HG02938 (cell line): ENCODE data around the gene RNF114.
"Not testable (repeated sequence)": the region's sequence is repeated elsewhere in the genome, so short reads cannot be mapped to it uniquely, and the experiment has no call there.

Source experiments
- ATAC-seq: cut with Tn5 transposase; IDR thresholded peaks from one replicate; pipeline ENCODE4 v1.9.1; 2021; ENCODE audit warnings: mild to moderate bottlenecking, moderate library complexity; ENCODE audit not compliant: unreplicated experiment

Gene RNF114

DNA sequence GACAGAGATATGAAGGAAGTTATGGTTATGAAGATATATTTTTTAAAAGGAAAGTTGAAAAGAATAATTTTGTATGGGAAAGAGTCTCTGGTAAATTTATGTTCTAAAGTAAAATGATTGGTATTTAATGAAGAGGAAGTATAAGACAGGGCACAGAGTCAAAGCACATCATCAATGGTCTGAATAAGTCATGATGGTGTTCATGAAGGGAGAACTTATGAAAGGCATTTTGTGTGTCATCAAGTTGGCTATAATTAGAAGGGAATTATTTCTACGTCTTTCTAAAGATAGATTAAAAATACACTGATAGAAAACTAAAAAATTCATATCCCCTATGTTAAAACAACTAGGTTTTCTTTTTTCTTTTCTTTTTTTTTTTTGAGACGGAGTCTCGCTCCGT is 25.2 kb downstream of the RNF114 start:
- ATAC-seq: no peak

DNA sequence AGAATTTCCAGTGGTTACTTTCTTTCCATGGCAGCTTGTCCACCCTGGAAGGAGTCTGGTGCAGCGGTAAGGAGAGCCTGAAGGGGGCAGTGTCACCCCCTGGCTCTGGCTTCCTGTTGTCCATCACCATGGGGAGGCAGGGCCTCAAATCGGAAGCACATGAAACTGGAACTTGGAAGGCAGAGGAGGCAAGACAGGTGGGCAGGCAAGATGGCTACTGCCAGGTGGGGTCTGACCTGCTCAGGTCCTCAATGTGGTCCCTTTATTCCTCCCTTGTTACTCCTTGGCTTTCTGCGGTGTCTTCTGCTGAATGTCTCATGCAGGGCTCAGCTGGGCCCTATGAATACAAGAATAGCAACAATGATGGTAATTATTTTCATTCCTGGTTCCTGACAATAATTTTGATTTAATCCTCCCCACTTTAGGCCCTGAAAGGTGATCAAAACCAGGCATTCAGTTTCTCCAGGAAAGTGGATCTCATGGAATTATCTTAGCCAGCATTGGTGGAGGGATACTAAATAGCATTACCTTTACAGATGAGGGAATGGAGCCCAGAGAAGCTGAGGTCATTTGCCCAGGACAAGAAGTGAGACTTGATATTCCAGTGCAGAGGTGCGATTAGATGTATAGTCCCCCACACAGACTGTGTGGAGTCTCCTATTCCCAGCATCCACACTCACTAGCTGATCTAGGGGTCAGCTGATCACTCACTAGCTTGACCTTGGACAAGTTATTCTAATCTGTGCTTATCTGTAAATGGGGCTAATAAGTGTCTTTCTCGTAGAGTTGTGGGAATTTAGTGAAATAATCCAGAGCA is 29.0 kb downstream of the RNF114 start:
- ATAC-seq: no peak

- ATAC-seq: no peak
Observed at GRCh38 chr20:49965781-49966305, 29.6 kb downstream of the RNF114 start.

GRCh38 chr20:49966861-49967260 is 30.7 kb downstream of the RNF114 start:
- no peak for ATAC-seq

- no peak for ATAC-seq
Observed at GRCh38 chr20:49969234-49969633, 33.0 kb downstream of the RNF114 start.

DNA sequence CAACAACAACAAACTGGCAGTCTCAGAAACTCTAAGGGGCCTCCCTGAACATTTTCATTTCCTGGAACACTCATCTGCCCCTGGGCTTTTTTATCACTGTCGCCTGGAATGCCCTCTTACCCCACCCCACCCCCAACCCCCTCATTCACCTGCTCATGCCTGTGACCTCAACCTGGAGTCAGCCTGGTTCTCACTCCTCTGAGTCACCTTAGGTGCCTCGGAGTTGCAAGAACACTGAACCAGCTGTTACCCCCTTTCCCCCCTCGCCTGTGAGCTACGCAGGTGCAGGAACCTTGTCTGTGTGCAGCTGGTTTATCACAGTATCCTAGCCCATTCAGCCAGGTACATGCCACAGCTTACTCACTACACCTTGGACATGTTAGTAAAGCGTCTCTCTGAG is 33.7 kb downstream of the RNF114 start:
- no peak for ATAC-seq

DNA sequence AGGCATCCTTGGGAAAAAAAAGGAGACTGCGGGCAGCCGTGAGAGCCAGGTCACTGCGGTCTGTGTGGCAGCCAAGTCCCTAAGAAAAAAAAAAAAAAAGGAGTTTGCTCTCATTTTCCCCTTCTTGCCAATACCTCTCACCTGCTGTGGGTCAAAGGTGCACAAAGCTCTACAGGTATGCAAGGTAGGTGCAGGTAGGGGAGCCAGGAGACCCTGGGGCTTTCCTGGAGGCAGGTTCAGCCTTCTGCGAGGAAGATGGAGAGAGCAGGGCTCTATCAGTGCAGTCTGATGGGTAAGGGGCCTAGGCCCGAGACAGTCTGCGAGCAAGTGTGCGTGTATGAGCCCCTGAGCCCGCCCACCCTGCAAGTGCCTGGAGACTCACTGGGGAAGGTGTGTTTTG is 34.3 kb downstream of the RNF114 start:
- no peak for ATAC-seq

GRCh38 chr20:49973981-49974380 is 37.8 kb downstream of the RNF114 start:
- no peak for ATAC-seq

DNA sequence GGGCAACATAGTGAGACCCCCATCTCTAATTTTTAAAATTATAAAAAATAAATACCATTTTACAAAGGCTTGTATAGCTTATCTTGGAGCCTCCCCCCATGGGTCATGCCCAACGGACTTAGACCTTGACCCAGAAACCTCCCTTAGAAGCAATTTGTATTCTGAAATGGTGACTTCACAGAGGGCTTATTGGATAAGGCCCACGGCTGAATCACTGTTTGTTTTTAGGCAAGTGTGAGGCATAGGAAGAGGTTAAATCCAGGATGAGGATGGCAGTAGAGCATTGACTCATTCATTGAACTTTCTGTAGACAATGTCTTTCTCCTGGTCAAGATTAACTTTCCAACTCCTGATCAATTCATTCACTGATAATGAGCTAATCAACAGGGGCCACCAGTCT is 40.3 kb downstream of the RNF114 start:
- ATAC-seq: no peak

DNA sequence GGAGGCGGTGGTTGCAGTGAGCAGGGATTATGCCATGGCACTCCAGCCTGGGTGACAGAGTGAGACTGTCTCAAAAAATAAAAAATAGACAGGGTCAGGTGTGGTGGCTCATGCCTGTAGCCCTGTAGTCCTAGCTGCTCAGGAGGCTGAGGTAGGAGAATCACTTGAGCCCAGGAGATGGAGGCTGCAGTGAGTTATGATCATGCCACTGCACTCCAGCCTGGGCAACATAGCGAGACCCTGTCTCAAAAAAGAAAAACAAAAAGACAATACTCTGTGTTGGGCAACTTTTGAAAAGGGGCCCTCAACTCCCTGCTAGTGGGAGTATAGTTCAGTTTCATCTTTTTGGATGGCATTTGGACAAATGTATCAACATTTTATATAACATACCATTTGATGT is 41.5 kb downstream of the RNF114 start:
- ATAC-seq: not testable (repeated sequence)

GRCh38 chr20:49978685-49979029 is 42.5 kb downstream of the RNF114 start:
- no peak for ATAC-seq

GRCh38 chr20:49979030-49979832 is 43.0 kb downstream of the RNF114 start:
- ATAC-seq: no peak

DNA sequence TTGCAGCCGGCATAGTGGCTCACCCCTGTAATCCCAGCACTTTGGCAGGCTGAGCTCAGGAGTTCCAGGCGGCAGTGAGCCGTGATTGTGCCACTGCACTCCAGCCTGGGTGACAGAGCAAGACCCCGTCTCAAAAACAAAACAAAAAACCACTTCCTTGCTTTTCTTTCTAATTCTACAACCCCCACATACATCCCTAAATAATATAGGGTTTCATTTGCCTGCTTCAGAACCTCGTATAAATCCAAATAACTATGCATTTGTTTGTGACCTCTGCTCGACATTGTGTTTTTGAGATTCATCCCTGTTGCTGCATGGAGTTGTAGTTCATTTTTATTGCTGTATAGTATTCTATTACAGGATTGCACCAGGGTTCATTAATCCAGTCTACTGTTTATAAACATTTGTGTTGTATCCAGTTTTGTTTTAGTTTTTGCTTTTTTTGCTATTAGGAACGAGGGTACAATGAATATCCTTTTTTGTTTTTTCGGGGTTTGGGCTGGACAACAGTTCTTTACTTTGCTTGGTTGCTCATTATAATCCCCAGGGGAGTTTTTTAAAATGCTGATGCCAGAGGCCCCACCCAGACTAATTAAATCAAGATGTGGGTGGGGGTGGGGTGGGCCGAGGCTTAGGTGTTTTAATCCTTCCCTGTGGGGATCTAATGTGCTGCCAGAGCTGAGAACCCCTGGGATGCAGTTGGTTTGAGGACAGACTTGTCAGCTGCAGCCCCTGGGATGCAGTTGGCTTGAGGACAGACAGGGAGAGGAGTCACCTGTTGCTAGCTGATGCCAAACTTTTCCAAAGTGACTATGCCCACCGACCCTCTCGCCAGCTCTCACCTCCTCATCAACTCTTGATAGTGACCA is 44.2 kb downstream of the RNF114 start:
- ATAC-seq: no peak

DNA sequence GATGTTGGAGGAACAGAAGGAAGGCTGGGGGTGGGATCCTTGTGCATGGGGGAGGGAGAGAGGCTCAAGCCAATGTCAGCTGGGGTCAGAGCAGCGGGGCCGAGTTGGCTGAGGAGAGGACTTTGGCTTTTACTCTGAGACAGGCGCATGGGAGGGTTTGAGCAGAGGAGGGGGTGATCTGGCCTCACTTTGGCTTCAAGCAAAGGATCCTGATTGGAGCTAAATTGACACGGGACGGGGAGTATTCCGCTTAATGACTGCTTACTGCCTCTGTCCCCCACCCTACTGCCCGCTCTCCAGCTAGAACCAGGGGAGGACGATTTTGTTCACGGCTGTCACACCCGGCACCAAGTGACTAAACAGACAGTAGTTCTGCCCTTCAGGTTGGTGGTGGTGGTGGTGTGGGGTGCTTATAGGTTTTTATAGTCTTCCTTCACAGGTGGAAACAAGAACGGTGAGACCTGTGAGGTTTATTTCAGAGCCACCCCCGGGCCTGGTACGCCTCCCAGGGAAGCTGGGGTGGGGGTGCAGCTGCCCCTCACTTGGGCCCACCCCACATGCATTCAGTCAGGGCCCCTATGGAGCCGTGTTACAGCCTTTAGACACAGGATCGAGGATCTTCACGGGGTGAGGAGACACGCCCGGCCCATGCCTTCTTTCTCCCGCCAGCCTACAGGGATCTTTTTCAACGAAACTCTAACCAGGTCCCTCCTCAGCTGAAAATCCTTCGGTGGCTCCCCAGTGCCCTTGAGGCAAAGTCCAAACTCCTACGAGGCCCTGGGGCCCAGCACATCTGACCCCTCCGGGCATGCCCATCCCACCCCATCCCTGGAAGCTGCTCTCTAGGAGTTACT is 45.2 kb downstream of the RNF114 start:
- no peak for ATAC-seq

GRCh38 chr20:49982072-49982345 is 45.8 kb downstream of the RNF114 start:
- no peak for ATAC-seq

DNA sequence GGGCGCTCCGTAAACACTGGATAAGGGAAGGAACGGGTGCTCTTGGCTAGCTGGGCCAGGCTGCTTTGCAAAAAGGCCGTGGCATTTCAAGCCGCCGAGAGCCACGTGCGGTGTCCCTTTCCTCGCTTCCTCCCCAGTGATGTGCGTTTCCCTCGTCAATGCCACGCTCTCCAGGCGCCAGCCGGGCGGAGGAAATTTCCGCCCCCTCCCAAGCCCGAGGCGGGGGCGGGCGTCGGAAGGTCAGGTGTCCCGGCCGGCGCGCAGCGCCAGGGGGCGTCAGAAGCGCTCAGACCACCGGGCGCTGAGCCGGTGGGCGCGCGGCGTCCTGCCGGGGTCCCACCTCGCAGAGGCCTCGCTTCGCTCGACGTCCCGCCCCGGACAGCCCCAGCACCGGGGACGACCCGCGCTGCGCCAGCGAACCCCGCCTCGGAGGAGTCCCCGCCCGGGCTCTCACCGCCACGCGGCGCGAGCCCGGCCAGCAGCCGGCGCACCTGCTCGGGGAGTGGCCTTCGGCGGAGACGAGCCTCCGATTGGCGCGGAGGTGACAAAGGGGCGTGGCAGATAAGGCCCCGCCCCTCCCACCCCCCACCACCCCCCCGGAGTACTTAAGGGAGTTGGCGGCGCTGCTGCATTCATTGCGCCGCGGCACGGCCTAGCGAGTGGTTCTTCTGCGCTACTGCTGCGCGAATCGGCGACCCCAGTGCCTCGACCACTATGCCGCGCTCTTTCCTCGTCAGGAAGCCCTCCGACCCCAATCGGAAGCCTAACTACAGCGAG is 46.3 kb downstream of the RNF114 start, which contains the start of gene SNAI1:
Gene SNAI1, plus strand, starts transcription at position 635 of the 777 bp plus-strand sequence. Its CDS starts 80 bp downstream, at position 715.
- ATAC-seq: peak; percentile 67

GRCh38 chr20:49983123-49983847 is 47.1 kb downstream of the RNF114 start:
- ATAC-seq: no peak

GRCh38 chr20:49983848-49984408 is 47.7 kb downstream of the RNF114 start:
- no peak for ATAC-seq
